ENCODE data around the gene SPEG. TPM values are rescaled to one million over a fixed set of nuclear protein-coding genes. Genes with fewer than 3 reads are reported as not detected.

Gene SPEG
- total and polyA plus RNA-seq, 2 of the 8 experiments (the other 6 are each of a cell fraction or from before 2014, with no cell fraction given) = 19.9 to 32.0 TPM

DNA sequence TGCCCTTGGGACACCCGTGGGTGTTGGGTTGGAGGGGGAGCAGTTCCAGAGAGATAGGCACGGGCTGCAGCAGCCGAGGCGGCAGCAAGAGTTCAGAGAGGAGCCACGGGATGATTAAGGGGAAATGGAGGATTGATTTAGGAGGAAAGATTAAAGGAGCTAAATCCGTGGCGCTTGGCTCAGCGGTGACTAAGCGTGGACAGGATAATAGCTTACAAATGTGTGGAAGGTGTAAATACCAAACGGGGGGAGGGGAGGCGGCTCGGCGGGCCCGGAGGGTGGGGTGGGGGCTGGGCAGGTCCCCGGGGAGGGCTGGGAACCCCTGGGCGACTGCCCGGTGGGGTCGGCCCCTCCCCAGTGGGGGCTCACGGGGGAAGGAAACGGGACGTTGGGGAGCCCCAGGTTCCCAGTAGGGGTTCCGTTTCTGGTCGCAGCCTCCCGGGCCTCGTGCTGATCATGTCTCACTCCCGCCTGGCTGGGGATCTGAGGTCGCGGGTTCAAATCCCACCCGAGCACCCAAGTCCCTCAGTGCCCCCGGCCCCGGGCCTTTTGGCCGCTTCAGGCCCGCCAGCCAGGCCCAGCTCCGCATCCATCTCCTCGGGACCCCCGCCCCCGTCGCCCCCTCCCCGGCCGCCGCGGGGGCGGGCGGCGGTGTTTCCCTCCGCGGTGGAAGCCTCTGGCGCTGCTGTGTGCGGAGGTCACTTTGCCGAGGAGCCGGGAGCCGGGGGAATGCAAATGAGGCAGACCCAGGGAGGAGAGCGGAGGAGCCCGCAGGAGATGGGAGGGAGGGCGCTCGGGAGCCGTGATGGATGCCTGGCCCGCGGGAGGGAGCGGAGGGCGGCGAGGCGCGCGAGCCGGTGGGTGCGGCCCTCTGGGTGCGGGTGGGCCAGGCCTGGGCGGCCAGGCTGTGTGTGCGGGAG is 87.7 kb downstream of the SPEG start (continued):
- no peak for TF ChIP-seq RNF2 (IDR thresholded peaks at IDR 0.05; ENCODE audit: borderline replicate concordance, low read depth, low read length, missing control alignments, poor library complexity, severe bottlenecking)
- peak; percentile 24; the same call in 1 of the 2 replicates for TF ChIP-seq PHF8 (conservative IDR thresholded peaks at IDR 0.05; ENCODE audit: low read depth, low read length)
- no peak for TF ChIP-seq SAP30 (IDR thresholded peaks at IDR 0.05; ENCODE audit: insufficient read depth, insufficient replicate concordance, low read length)
- TF ChIP-seq TEAD4 (IDR thresholded peaks at IDR 0.05; ENCODE audit: low read depth, low read length) = 0 out of 2 replicates have a peak, but pooled peaks have one; percentile 11
- peak; percentile 34 for TF ChIP-seq ASH2L (IDR thresholded peaks at IDR 0.05; ENCODE audit: low read length)
- no peak for TF ChIP-seq POLR2A (IDR thresholded peaks at IDR 0.05; ENCODE audit: control extremely low read depth in 1 of 2, low read depth in 2 of 2, low read length in 2 of 2)
- TF ChIP-seq SIX5 (IDR thresholded peaks at IDR 0.05; ENCODE audit: low read depth, low read length) = no peak
- no peak for TF ChIP-seq FOSL1 (IDR thresholded peaks at IDR 0.05; ENCODE audit: insufficient read depth, low read depth, low read length)
- no peak for TF ChIP-seq HDAC6 (IDR thresholded peaks at IDR 0.05; ENCODE audit: low read depth, low read length)
- TF ChIP-seq ZNF274 (IDR thresholded peaks at IDR 0.05; ENCODE audit: borderline replicate concordance, extremely low read depth, low read length) = no peak
- no peak for TF ChIP-seq KDM5A (IDR thresholded peaks at IDR 0.05; ENCODE audit: low read length)
- TF ChIP-seq EGR1 (IDR thresholded peaks at IDR 0.05; ENCODE audit: borderline replicate concordance, low read depth, low read length) = no peak
- no peak for TF ChIP-seq CBX8 (IDR thresholded peaks at IDR 0.05; ENCODE audit: borderline replicate concordance, low read depth, low read length)
